ENCODE results near the gene DCANP1.

DNA sequence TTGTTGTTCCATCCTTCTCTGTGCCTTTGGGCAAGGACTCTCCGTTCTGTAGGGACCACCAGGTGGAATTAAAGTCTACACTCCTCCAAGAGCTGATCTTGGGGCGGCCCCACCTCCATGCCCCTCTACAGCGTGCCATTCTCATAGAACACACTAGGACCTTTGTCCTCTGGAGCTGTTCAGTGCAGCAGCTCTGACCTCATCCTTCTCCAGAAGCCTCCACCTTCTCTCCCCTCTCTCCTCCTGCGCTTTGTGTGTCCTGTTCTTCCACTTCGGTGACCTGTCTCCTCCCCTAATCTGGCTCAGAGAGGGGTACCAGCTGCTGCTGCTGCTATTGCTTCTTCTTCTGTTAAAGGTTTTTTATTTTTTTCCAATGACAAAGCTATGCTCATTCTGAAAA, 46.3 kb downstream of the DCANP1 start:
- no peak for TF ChIP-seq EZH2 (IDR thresholded peaks at IDR 0.05)
- TF ChIP-seq POLR2AphosphoS5 (IDR thresholded peaks at IDR 0.05; ENCODE audit: borderline replicate concordance, low read depth, low read length), result no peak
- no peak for TF ChIP-seq FOXP2 (optimal IDR thresholded peaks at IDR 0.05; ENCODE audit: control extremely low read depth, extremely low read length, insufficient read depth)
